GM12878 (cell line): ENCODE data around the gene ENOX1.
"Not testable (repeated sequence)": the region's sequence is repeated elsewhere in the genome, so short reads cannot be mapped to it uniquely, and the experiment has no call there.

ENCODE experiments used
- CHD1 ChIP-seq: IDR thresholded peaks from 2 replicates; pipeline ENCODE4 v1.6.1; 2012; ENCODE audit warnings: low read depth, low read length, improper control_type of control experiment
- CTCF ChIP-seq, 3 experiments: IDR thresholded peaks in 2 of 3; conservative IDR thresholded peaks in 1 of 3; 2 replicates each; pipeline ENCODE4 v1.5.1; 2011; ENCODE audit warnings: low read depth in 3 of 3, low read length in 3 of 3, mild to moderate bottlenecking in 3 of 3, control low read depth in 2 of 3, moderate library complexity in 2 of 3, inconsistent platforms in 1 of 3, mixed read lengths in 1 of 3; ENCODE audit not compliant: control insufficient read depth in 2 of 3, insufficient read depth in 1 of 3; ENCODE audit errors: extremely low read depth in 1 of 3
- EP300 ChIP-seq, 2 experiments: fragments of 150-350 bp in 1 of 2; IDR thresholded peaks; 2 replicates each; pipeline ENCODE4 v1.6.1; 2011 to 2012; ENCODE audit warnings: low read depth in 2 of 2, low read length in 2 of 2, borderline replicate concordance in 1 of 2, improper control_type of control experiment in 1 of 2, inconsistent platforms in 1 of 2; ENCODE audit not compliant: control insufficient read depth in 1 of 2
- EZH2 ChIP-seq: IDR thresholded peaks from 2 replicates; pipeline ENCODE4 v1.6.1; 2012; ENCODE audit warnings: low read depth, mild to moderate bottlenecking, control low read depth, inconsistent platforms, low read length, borderline replicate concordance; ENCODE audit not compliant: control insufficient read depth
- IRF5 ChIP-seq: fragments of 450-650 bp; IDR thresholded peaks from 2 replicates; pipeline ENCODE4 v1.6.1; 2017; ENCODE audit warnings: borderline replicate concordance
- POLR2A ChIP-seq: IDR thresholded peaks from 2 replicates; pipeline ENCODE4 v1.6.1; 2011; ENCODE audit warnings: low read depth, mild to moderate bottlenecking, low read length
- RB1 ChIP-seq: fragments of 450-650 bp; formaldehyde crosslinking; IDR thresholded peaks from 2 replicates; pipeline ENCODE4 v1.6.1; 2017; ENCODE audit warnings: mild to moderate bottlenecking, borderline replicate concordance
- RFX5 ChIP-seq: IDR thresholded peaks from 2 replicates; pipeline ENCODE4 v1.6.1; 2011; ENCODE audit warnings: low read depth, low read length, improper control_type of control experiment
- TAF1 ChIP-seq: IDR thresholded peaks from 2 replicates; pipeline ENCODE4 v1.6.1; 2011; ENCODE audit warnings: mild to moderate bottlenecking, low read depth, low read length, borderline replicate concordance
- TBL1XR1 ChIP-seq: IDR thresholded peaks from 2 replicates; pipeline ENCODE4 v1.6.1; 2012; ENCODE audit warnings: low read depth, low read length, improper control_type of control experiment
- ZBED1 ChIP-seq: IDR thresholded peaks from 2 replicates; pipeline ENCODE4 v1.6.1; 2016; ENCODE audit warnings: borderline replicate concordance

- not testable (repeated sequence) for TF ChIP-seq CHD1; RFX5; CTCF (IDR thresholded peaks at IDR 0.05 in 2 of 3, conservative IDR thresholded peaks at IDR 0.05 in 1 of 3; ENCODE audit: control insufficient read depth in 2 of 3, extremely low read depth in 1 of 3, insufficient read depth in 1 of 3, low read depth in 3 of 3, low read length in 3 of 3); ZBED1; EP300 (IDR thresholded peaks at IDR 0.05; ENCODE audit: borderline replicate concordance in 1 of 2, control insufficient read depth in 1 of 2, low read depth in 2 of 2, low read length in 2 of 2); RB1; POLR2A; TAF1; EZH2; TBL1XR1; IRF5
Observed at GRCh38 chr13:43415903-43416391, 370.8 kb downstream of the ENOX1 start.
